NT2/D1 (cell line): ENCODE data around the gene CCDC47.

Source experiments
- SUZ12 ChIP-seq: IDR thresholded peaks from 2 replicates; pipeline ENCODE4 v1.6.1; 2011; ENCODE audit not compliant: insufficient read length, insufficient read depth; ENCODE audit errors: extremely low read depth
- YY1 ChIP-seq: IDR thresholded peaks from 2 replicates; pipeline ENCODE4 v1.6.1; 2011; ENCODE audit not compliant: insufficient read length, insufficient read depth
- ZNF274 ChIP-seq: IDR thresholded peaks from 2 replicates; pipeline ENCODE4 v1.6.1; 2011; ENCODE audit warnings: mild to moderate bottlenecking, low read depth, low read length

DNA sequence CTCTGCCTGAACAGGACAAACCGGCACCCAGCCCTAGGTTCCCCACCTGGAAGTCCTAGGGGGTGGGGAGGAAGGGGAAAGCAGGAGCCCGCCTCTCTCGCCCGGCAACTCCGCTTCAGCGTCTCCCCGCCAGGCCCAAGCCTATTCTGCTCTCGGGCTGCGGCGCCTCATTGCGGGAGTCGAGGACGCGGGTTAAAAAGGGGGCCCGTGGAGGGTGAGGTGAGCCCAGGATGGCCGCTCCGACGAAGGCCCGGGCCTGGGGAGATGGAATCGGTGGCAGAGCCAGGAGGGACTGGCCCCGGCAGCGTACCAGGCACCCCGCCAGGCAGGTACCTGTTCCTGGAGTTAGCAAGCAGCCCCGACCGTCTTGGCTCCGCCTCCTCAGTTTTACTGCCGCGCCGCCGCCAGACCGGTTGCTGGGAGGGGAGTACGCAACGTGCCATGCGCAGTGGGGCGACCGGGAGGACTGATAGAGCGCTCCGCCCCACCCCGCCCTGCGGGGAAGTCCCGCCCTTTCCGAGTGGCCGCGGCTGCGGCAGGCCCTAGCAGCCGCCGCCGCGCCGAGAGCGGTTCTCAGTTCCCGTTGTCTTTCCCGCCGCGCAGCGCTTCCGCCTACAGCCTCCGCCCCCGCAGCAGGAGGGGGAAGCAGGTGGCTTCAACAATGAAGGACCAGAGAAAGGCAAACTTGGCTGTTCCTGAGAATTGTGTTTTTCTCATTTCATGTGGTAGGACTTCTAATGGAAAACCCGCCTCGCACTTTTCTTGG lies 31.8 kb downstream of the CCDC47 start, which contains the start of gene STRADA:
- TF ChIP-seq ZNF274 (no peak), YY1 (no peak), SUZ12 (no peak)
